GM10248 (cell line): Measurements from ENCODE around the gene HTRA3.

Source experiments
- CTCF ChIA-PET: fragments of 300-600 bp; sonication (Branson Sonifier 250); formaldehyde crosslinking; extraction: SDS; loops from one replicate; lab custom pipeline; 2021; ENCODE audit warnings: antibody characterized with exemption; lab: Yijun Ruan, JAX
- POLR2A ChIA-PET: fragments of 350-650 bp; sonication (Branson Sonifier 250); formaldehyde crosslinking; extraction: SDS; loops from one replicate; lab custom pipeline; 2020; ENCODE audit warnings: antibody characterized with exemption; lab: Yijun Ruan, JAX
- DNase-seq: peaks from one replicate; pipeline ENCODE4 v3.0.0; 2012; ENCODE audit errors: extremely low spot score
- CTCF ChIP-seq: IDR thresholded peaks from 2 replicates; pipeline ENCODE4 v1.5.1; 2012; ENCODE audit warnings: mild to moderate bottlenecking, low read depth; ENCODE audit errors: extremely low read depth, missing control alignments, control extremely low read depth

The HTRA3 gene

GRCh38 chr4:8304827-8305695, 35.5 kb downstream of the HTRA3 start:
- ChIA-PET CTCF (no interaction called here), POLR2A (no interaction called here)
- no peak for DNase-seq
- TF ChIP-seq CTCF = no peak

GRCh38 chr4:8305851-8306471, 36.4 kb downstream of the HTRA3 start:
- DNase-seq = no peak
- no peak for TF ChIP-seq CTCF
- ChIA-PET POLR2A (no interaction called here), CTCF (interaction anchor here (1.1 kb wide), 1 partner anchor 13 kb away, joined by 4 read pairs; no protein-coding TSS in a partner anchor)

- POLR2A ChIA-PET = no interaction called here
- no peak for TF ChIP-seq CTCF
- CTCF ChIA-PET = interaction anchor here (1.1 kb wide), 1 partner anchor 14 kb away, joined by 4 read pairs; no protein-coding TSS in a partner anchor
- no peak for DNase-seq
These were observed 37.0 kb downstream of the HTRA3 start for GRCh38 chr4:8306511-8307021.

- no peak for DNase-seq
- ChIA-PET POLR2A (no interaction called here), CTCF (interaction anchor here (1.1 kb wide), 1 partner anchor 14 kb away, joined by 4 read pairs; no protein-coding TSS in a partner anchor)
- TF ChIP-seq CTCF = no peak
These were observed 37.6 kb downstream of the HTRA3 start for GRCh38 chr4:8307121-8307520.

GRCh38 chr4:8307714-8308113, 38.2 kb downstream of the HTRA3 start:
- CTCF ChIA-PET = interaction anchor here (1.4 kb wide), 1 partner anchor 42 kb away, joined by 3 read pairs; no protein-coding TSS in a partner anchor
- no peak for DNase-seq
- POLR2A ChIA-PET = no interaction called here
- TF ChIP-seq CTCF = no peak

- CTCF ChIA-PET = interaction anchor here (1.4 kb wide), 1 partner anchor 42 kb away, joined by 3 read pairs; no protein-coding TSS in a partner anchor
These were observed 38.6 kb downstream of the HTRA3 start for GRCh38 chr4:8308144-8308543.

More at GRCh38 chr4:8308144-8308543, 38.6 kb downstream of the HTRA3 start:
- DNase-seq = no peak
- no peak for TF ChIP-seq CTCF
- POLR2A ChIA-PET = no interaction called here
